OCI-LY3 (cell line): ENCODE results near the gene HEG1.

ENCODE experiments used
- H2AFZ ChIP-seq: fragments of 200-600, 300-600 bp; shearing (Covaris generic); 2 replicates; pipeline ENCODE4 v1.6.0; 2014; ENCODE audit warnings: antibody characterized with exemption, low read depth, low read length
- H3K27ac ChIP-seq: fragments of 200-600, 300-600 bp; sonication (generic); 2 replicates; pipeline ENCODE4 v1.5.1; 2014; ENCODE audit warnings: mild to moderate bottlenecking, low read length, moderate library complexity, mixed read lengths
- H3K27me3 ChIP-seq: fragments of 200-600, 300-600 bp; sonication (generic); 2 replicates; pipeline ENCODE4 v1.6.1; 2014; ENCODE audit warnings: low read depth, low read length, mixed read lengths
- H3K36me3 ChIP-seq: fragments of 200-600, 300-600 bp; sonication (generic); replicated peaks from 2 replicates; pipeline ENCODE3; 2014; ENCODE audit warnings: low read depth, low read length, mixed read lengths
- H3K4me1 ChIP-seq: fragments of 300-600, 200-600 bp; sonication (generic); 2 replicates; pipeline ENCODE4 v1.6.1; 2014; ENCODE audit warnings: low read length, mixed read lengths
- H3K4me2 ChIP-seq: fragments of 200-600, 300-600 bp; sonication (generic); 2 replicates; pipeline ENCODE4 v1.6.1; 2014; ENCODE audit warnings: low read length, mixed read lengths
- H3K4me3 ChIP-seq: fragments of 300-600, 200-600 bp; sonication (generic); 2 replicates; pipeline ENCODE4 v1.5.1; 2014; ENCODE audit warnings: antibody characterized with exemption, mild to moderate bottlenecking, low read length, moderate library complexity
- H3K79me2 ChIP-seq: fragments of 300-600, 200-600 bp; shearing (Covaris generic); 2 replicates; pipeline ENCODE4 v1.6.1; 2014; ENCODE audit warnings: mild to moderate bottlenecking, low read length, mixed read lengths
- H3K9ac ChIP-seq: fragments of 300-600, 200-600 bp; shearing (Covaris generic); 2 replicates; pipeline ENCODE4 v1.6.0; 2014; ENCODE audit warnings: mild to moderate bottlenecking, low read length, moderate library complexity
- H3K9me3 ChIP-seq: fragments of 200-600, 300-600 bp; shearing (Covaris generic); 2 replicates; pipeline ENCODE4 v1.6.1; 2014; ENCODE audit warnings: low read length, mixed read lengths; ENCODE audit not compliant: insufficient read depth
- H4K20me1 ChIP-seq: fragments of 200-600, 300-600 bp; sonication (generic); 2 replicates; pipeline ENCODE4 v1.6.1; 2016; ENCODE audit warnings: low read length, mixed read lengths; ENCODE audit not compliant: insufficient read depth
- EZH2phosphoT487 ChIP-seq: fragments of 200-600 bp; shearing (Covaris generic); IDR thresholded peaks from 2 replicates; pipeline ENCODE4 v1.6.1; 2018; ENCODE audit warnings: antibody characterized with exemption, mixed run types, low read depth
- TF ChIP-seq, protein P1 (sequence below): fragments of 200-600, 300-600 bp; sonication (generic); IDR thresholded peaks from 2 replicates; pipeline ENCODE4 v1.5.1; 2014; ENCODE audit warnings: antibody characterized with exemption, low read length, low read depth

The HEG1 gene

DNA sequence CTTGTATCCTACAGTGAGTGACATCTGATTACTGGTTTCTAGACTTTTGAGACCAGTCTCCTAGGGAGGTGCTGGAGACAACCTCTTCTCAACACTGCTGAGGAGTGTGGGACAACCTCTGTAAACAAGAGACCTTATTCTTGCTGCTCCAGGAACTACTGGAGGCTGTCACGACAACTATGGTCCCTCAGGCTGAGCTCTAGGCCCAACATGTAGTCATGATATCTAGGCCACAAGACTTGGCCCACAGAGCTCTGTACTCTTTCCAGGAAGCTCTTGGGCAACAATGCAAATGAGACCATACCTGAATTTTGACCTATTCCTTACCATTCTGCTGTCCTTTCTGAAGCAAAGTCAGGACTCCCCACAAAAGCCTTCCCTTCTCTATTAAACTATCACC lies 24.3 kb upstream of the HEG1 start:
- Histone ChIP-seq H4K20me1 (no peaks in the 10 kb centered on the region), H3K4me2 (no peak overlapping the region), H3K4me1 (0 out of 2 replicates have a peak, but pooled peaks cover 4% of the 10 kb centered on the region), H3K9me3 (no peaks in the 10 kb centered on the region), H3K79me2 (no peaks in the 10 kb centered on the region), H3K4me3 (no peak overlapping the region), H3K27me3 (peaks cover 24% of the 10 kb centered on the region), H3K9ac (no peak overlapping the region), H3K27ac (no peak overlapping the region), H2AFZ (no peak overlapping the region), H3K36me3 (no peaks in the 10 kb centered on the region)
- TF ChIP-seq, protein P1, sequence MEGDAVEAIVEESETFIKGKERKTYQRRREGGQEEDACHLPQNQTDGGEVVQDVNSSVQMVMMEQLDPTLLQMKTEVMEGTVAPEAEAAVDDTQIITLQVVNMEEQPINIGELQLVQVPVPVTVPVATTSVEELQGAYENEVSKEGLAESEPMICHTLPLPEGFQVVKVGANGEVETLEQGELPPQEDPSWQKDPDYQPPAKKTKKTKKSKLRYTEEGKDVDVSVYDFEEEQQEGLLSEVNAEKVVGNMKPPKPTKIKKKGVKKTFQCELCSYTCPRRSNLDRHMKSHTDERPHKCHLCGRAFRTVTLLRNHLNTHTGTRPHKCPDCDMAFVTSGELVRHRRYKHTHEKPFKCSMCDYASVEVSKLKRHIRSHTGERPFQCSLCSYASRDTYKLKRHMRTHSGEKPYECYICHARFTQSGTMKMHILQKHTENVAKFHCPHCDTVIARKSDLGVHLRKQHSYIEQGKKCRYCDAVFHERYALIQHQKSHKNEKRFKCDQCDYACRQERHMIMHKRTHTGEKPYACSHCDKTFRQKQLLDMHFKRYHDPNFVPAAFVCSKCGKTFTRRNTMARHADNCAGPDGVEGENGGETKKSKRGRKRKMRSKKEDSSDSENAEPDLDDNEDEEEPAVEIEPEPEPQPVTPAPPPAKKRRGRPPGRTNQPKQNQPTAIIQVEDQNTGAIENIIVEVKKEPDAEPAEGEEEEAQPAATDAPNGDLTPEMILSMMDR: no peak
- no peak for TF ChIP-seq EZH2phosphoT487

DNA sequence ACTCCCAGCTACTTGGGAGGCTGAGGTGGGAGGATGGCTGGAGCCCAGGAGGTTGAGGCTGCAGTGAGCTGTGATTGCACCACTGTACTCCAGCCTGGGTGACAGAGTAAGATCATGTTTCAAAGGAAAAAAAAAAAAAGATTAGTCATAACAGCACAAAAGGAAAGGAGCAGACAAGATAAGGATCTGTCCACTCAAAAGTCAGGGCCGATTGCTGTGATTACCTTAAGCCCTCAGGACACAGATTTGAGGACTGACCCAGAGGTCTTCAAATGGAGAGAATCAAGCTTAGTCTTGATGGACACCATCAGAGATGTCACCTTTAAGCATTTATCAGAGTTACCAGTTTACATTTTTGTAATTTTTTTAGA lies 23.9 kb upstream of the HEG1 start:
- Histone ChIP-seq H2AFZ (no peak overlapping the region), H3K79me2 (no peaks in the 10 kb centered on the region), H3K27me3 (peaks cover 21% of the 10 kb centered on the region), H3K9ac (no peak overlapping the region), H3K4me2 (no peak overlapping the region), H3K4me3 (no peak overlapping the region), H3K9me3 (no peaks in the 10 kb centered on the region), H3K27ac (no peak overlapping the region), H3K36me3 (no peaks in the 10 kb centered on the region), H3K4me1 (0 out of 2 replicates have a peak, but pooled peaks cover 4% of the 10 kb centered on the region), H4K20me1 (no peaks in the 10 kb centered on the region)
- TF ChIP-seq EZH2phosphoT487: no peak
- TF ChIP-seq, protein P1: no peak

DNA sequence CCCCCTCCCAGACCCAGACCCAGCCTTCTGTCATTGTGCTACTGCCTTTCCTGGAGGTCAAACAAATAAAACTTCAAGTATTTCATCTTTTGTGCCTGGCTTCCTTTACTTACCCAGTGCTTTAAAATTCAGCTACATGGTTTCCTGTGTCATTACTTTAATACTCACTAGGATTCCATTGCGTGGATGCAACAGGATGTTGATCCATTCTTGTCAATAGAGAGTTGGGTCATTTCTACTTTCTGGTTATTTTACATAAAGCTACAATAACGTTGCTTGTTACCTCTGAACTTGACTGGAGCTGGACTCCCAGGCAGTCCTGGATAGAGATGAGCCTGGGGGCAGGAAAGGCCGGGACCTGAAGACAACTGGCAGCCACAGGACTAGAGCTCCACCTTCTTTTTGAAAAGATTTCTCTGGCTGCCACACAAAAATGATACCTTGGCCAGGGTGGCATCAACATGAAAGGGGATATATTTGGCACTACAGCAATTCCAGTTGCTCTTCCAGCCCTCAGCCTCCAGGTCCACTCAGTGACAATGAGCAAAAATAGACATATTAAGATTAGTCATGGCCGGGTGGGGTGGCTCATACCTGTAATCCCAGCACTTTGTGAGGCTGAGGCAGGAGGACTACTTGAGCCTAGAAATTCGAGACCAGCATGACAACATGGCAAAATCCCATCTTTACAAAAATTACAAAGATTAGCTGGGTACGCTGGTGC lies 23.3 kb upstream of the HEG1 start:
- Histone ChIP-seq H3K4me2 (no peak overlapping the region), H3K27ac (no peak overlapping the region)

DNA sequence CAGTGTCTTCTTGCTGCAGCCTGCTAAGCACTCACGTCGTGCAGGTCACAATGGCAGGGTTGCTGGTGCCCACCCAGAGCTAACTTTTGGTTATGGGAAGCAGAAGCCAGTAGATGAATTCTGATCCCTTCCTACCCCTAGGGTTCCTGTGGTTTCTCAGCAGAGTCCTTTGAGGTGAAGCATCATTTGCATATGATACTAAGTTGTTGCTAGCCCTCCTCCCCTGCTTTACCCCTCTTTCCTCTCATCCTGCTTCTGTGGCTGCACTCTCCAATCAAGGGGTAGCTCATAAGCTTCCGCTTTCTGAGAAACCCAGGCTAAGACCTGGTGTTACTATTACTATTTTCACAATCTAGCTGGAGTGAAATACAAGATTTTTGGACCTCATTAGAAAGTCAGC lies 22.1 kb upstream of the HEG1 start:
- Histone ChIP-seq H3K27ac (no peak overlapping the region), H3K4me1 (0 out of 2 replicates have a peak, but pooled peaks cover 4% of the 10 kb centered on the region), H3K4me3 (no peak overlapping the region), H3K4me2 (no peak overlapping the region), H4K20me1 (no peaks in the 10 kb centered on the region), H3K79me2 (no peaks in the 10 kb centered on the region), H2AFZ (no peak overlapping the region), H3K9me3 (no peaks in the 10 kb centered on the region), H3K9ac (no peak overlapping the region), H3K27me3 (peaks cover 15% of the 10 kb centered on the region), H3K36me3 (no peaks in the 10 kb centered on the region)
- TF ChIP-seq, protein P1: no peak
- TF ChIP-seq EZH2phosphoT487: no peak

More for the DNA sequence above, 23.3 kb upstream of the HEG1 start:
- Histone ChIP-seq H3K9ac (no peak overlapping the region), H3K36me3 (no peaks in the 10 kb centered on the region), H3K79me2 (no peaks in the 10 kb centered on the region), H2AFZ (no peak overlapping the region), H3K4me1 (0 out of 2 replicates have a peak, but pooled peaks cover 4% of the 10 kb centered on the region), H4K20me1 (no peaks in the 10 kb centered on the region), H3K9me3 (no peaks in the 10 kb centered on the region), H3K27me3 (peaks cover 16% of the 10 kb centered on the region), H3K4me3 (no peak overlapping the region)
- no peak for TF ChIP-seq EZH2phosphoT487
- TF ChIP-seq, protein P1: no peak
